HepG2 (cell line): ENCODE measurements around the gene ATRIP. TPM values are rescaled to one million over a fixed set of nuclear protein-coding genes. Genes with fewer than 3 reads are reported as not detected.
A peak's percentile ranks its signal among the peaks of the same experiment; 100 is the strongest.

Source experiments
- EP300 ChIP-seq, 3 experiments: sonication (generic) in 1 of 3; formaldehyde crosslinking in 1 of 3; IDR thresholded peaks; 2 replicates each; pipeline versions ENCODE4 v1.5.1 to v1.6.1; 2011 to 2020; ENCODE audit warnings: low read depth in 2 of 3, low read length in 2 of 3, borderline replicate concordance in 1 of 3, improper control_type of control experiment in 1 of 3, mild to moderate bottlenecking in 1 of 3, missing genetic modification reagents in 1 of 3, moderate library complexity in 1 of 3
- FLYWCH1 ChIP-seq: sonication (generic); formaldehyde crosslinking; IDR thresholded peaks from 2 replicates; pipeline ENCODE4 v1.8.1; 2023; ENCODE audit warnings: mild to moderate bottlenecking, missing genetic modification reagents
- KLF13 ChIP-seq: sonication (generic); formaldehyde crosslinking; IDR thresholded peaks from 2 replicates; pipeline ENCODE4 v1.4.0; 2020; ENCODE audit warnings: mild to moderate bottlenecking, missing genetic modification reagents
- KMT2A ChIP-seq: sonication (generic); formaldehyde crosslinking; IDR thresholded peaks from 2 replicates; pipeline ENCODE4 v1.4.0; 2020; ENCODE audit warnings: missing genetic modification reagents
- SMARCE1 ChIP-seq: fragments of 450-650 bp; IDR thresholded peaks from 2 replicates; pipeline ENCODE4 v1.6.1; 2017; ENCODE audit warnings: borderline replicate concordance
- THAP8 ChIP-seq: sonication (generic); formaldehyde crosslinking; IDR thresholded peaks from 2 replicates; pipeline ENCODE4 v1.5.1; 2020; ENCODE audit warnings: missing genetic modification reagents, mild to moderate bottlenecking, borderline replicate concordance
- ZNF468 ChIP-seq: sonication (generic); formaldehyde crosslinking; IDR thresholded peaks from 2 replicates; pipeline ENCODE4 v1.8.0; 2022; ENCODE audit warnings: mild to moderate bottlenecking, moderate library complexity, missing genetic modification reagents
- ZNF512 ChIP-seq: sonication (generic); formaldehyde crosslinking; IDR thresholded peaks from 2 replicates; pipeline ENCODE4 v1.4.0; 2020; ENCODE audit warnings: mild to moderate bottlenecking, missing genetic modification reagents
- ZNF687 ChIP-seq: sonication (generic); formaldehyde crosslinking; IDR thresholded peaks from 2 replicates; pipeline ENCODE4 v1.5.1; 2020; ENCODE audit warnings: mild to moderate bottlenecking, missing genetic modification reagents, moderate library complexity
- polyA plus RNA-seq, 8 experiments: library from polyadenylated mRNA; depleted of rRNA in 3 of 8; stranded (reverse) in 7 of 8; unstranded in 1 of 8; fragments of >200 nt; fragmentation: Illumina TruSeq in 4 of 8; extraction: Trizol in 4 of 8; gene quantifications; 2 replicates each; pipeline versions ENCODE4 v1.2.1 to v1.2.3, GENCODE V29; 2011 to 2016; ENCODE audit warnings: low read depth in 4 of 8, missing spikeins in 1 of 8, mixed read lengths in 1 of 8; ENCODE audit not compliant: insufficient read depth in 1 of 8
- total RNA-seq, 5 experiments: library from RNA; depleted of rRNA; stranded (reverse); fragments of >200 nt; fragmentation: Illumina TruSeq; extraction: Trizol; gene quantifications; 2 replicates each; pipeline ENCODE4 v1.2.3, GENCODE V29; 2016; ENCODE audit warnings: low read depth in 1 of 5
- TF ChIP-seq, protein P1 (sequence below): IDR thresholded peaks from 2 replicates; pipeline ENCODE4 v1.6.1; 2012; ENCODE audit warnings: low read length, improper control_type of control experiment
- TF ChIP-seq, protein P2 (sequence below): sonication (generic); formaldehyde crosslinking; IDR thresholded peaks from 2 replicates; pipeline ENCODE4 v1.5.0; 2020; ENCODE audit warnings: missing genetic modification reagents

The ATRIP gene
- total and polyA plus RNA-seq, 2 of the 13 experiments (the other 11 are each of a cell fraction or from before 2014, with no cell fraction given): 5.1 to 12.5 TPM

- TF ChIP-seq, protein P1, sequence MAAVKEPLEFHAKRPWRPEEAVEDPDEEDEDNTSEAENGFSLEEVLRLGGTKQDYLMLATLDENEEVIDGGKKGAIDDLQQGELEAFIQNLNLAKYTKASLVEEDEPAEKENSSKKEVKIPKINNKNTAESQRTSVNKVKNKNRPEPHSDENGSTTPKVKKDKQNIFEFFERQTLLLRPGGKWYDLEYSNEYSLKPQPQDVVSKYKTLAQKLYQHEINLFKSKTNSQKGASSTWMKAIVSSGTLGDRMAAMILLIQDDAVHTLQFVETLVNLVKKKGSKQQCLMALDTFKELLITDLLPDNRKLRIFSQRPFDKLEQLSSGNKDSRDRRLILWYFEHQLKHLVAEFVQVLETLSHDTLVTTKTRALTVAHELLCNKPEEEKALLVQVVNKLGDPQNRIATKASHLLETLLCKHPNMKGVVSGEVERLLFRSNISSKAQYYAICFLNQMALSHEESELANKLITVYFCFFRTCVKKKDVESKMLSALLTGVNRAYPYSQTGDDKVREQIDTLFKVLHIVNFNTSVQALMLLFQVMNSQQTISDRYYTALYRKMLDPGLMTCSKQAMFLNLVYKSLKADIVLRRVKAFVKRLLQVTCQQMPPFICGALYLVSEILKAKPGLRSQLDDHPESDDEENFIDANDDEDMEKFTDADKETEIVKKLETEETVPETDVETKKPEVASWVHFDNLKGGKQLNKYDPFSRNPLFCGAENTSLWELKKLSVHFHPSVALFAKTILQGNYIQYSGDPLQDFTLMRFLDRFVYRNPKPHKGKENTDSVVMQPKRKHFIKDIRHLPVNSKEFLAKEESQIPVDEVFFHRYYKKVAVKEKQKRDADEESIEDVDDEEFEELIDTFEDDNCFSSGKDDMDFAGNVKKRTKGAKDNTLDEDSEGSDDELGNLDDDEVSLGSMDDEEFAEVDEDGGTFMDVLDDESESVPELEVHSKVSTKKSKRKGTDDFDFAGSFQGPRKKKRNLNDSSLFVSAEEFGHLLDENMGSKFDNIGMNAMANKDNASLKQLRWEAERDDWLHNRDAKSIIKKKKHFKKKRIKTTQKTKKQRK: no peak
- no peak for TF ChIP-seq THAP8 (CRISPR knock-in tag)
- TF ChIP-seq ZNF468 (CRISPR knock-in tag): no peak
- TF ChIP-seq, protein P2, sequence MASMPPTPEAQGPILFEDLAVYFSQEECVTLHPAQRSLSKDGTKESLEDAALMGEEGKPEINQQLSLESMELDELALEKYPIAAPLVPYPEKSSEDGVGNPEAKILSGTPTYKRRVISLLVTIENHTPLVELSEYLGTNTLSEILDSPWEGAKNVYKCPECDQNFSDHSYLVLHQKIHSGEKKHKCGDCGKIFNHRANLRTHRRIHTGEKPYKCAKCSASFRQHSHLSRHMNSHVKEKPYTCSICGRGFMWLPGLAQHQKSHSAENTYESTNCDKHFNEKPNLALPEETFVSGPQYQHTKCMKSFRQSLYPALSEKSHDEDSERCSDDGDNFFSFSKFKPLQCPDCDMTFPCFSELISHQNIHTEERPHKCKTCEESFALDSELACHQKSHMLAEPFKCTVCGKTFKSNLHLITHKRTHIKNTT (CRISPR knock-in tag): no peak
- peak; percentile 75 for TF ChIP-seq ZNF687 (CRISPR knock-in tag)
- no peak for TF ChIP-seq FLYWCH1 (CRISPR knock-in tag)
- peak in 1 of 2 experiments; percentile 86; a peak in 2 of 4 replicates for TF ChIP-seq EP300 (IDR thresholded peaks at IDR 0.05; ENCODE audit: low read depth in 2 of 2, low read length in 2 of 2)
- TF ChIP-seq EP300 (CRISPR knock-in tag; IDR thresholded peaks at IDR 0.05; ENCODE audit: borderline replicate concordance): peak; percentile 79
- no peak for TF ChIP-seq ZNF512 (CRISPR knock-in tag)
- no peak for TF ChIP-seq SMARCE1
- no peak for TF ChIP-seq KLF13
- TF ChIP-seq KMT2A (CRISPR knock-in tag): no peak; the same call in 1 of the 2 replicates
Measured at GRCh38 chr3:48431224-48432029, 15.1 kb upstream of the ATRIP start (continued).
